ENCODE data around the gene RBM15B. TPM values are rescaled to one million over a fixed set of nuclear protein-coding genes. Genes with fewer than 3 reads are reported as not detected.

RBM15B gene
- total and polyA plus RNA-seq, 9 of the 15 experiments (the other 6 are each of a cell fraction or from before 2014, with no cell fraction given), result 1.8 to 21.0 (median 10.5) TPM

- TF ChIP-seq CEBPG (CRISPR knock-in tag; IDR thresholded peaks at IDR 0.05) (peak; percentile 75), CEBPG (tag; conservative IDR thresholded peaks at IDR 0.05 in 1 of 2, IDR thresholded peaks at IDR 0.05 in 1 of 2) (peak; percentile 63 to 84), ZNF316 (IDR thresholded peaks at IDR 0.05) (peak; percentile 32; the same call in 1 of the 2 replicates), HMBOX1 (IDR thresholded peaks at IDR 0.05) (peak; percentile 63), TFAP4 (CRISPR knock-in tag; IDR thresholded peaks at IDR 0.05; ENCODE audit: borderline replicate concordance) (peak; percentile 38; the same call in 1 of the 2 replicates), CBFA2T3 (IDR thresholded peaks at IDR 0.05) (peak; percentile 45)
These were observed 3.8 kb upstream of the RBM15B start (continued) for GRCh38 chr3:51387281-51387680.

DNA sequence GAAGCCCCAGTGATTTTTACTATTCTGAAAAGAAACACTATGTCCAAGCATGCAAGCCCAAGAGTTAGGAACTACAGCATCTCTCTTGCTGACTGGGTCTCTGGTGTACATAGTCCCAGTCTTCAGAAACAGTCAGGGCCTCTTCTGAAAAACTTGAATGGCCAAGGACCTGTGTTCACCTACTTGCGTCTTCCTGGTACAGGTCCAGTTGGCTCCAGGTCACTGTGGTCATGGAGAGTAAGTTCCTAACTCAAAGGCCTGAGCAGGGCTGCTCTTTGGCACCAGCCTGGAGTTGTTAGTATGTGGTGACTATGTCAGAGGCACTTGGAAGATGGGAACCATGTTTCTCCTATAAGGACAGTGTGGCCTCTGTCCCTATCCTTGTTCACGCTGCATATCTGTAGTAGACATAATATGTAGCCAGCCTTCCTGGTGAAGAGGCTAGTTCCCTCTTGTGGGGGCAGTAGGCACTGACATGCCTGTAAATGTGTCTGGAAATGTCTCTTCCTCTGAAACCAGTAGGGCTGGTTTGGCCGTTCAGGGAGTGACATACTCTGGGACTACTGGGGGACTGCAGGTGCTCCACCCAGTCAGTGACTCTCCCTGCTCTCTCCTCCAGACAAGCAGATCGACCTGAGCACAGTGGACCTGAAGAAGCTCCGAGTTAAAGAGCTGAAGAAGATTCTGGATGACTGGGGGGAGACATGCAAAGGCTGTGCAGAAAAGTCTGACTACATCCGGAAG is 2.6 kb upstream of the RBM15B start:
- Histone ChIP-seq H3K9me1 (ENCODE audit: control insufficient read depth, insufficient read depth, low read length) (peaks cover 20% of the 10 kb centered on the region), H3K4me1 (replicated peaks in 1 of 2; ENCODE audit: control insufficient read depth in 2 of 2, insufficient read depth in 2 of 2, low read length in 2 of 2) (peaks cover 32 to 34% of the 10 kb centered on the region in 2 experiments), H3K4me2 (ENCODE audit: insufficient read depth, low read length) (no peak overlapping the region), H4K20me1 (replicated peaks; ENCODE audit: control insufficient read depth, insufficient read depth, low read length) (peaks cover 19% of the 10 kb centered on the region; the same call in 1 of the 2 replicates), H3K4me3 (no peak overlapping the region), H3K79me2 (ENCODE audit: control insufficient read depth, insufficient read depth, low read length) (peaks cover 59% of the 10 kb centered on the region), H3K36me3 (ENCODE audit: control insufficient read depth, insufficient read depth, low read length) (peaks cover 51% of the 10 kb centered on the region), H3K27me3 (ENCODE audit: control insufficient read depth in 2 of 2, insufficient read depth in 2 of 2, low read length in 2 of 2) (no peaks in the 10 kb centered on the region), H2AFZ (ENCODE audit: low read depth, low read length) (no peak overlapping the region), H3K9ac (ENCODE audit: insufficient read depth in 1 of 2, low read depth in 2 of 2, low read length in 2 of 2) (peak overlapping the region in 1 of 2 experiments; percentile 7; a peak in 1 of 4 replicates), H3K9me3 (replicated peaks; ENCODE audit: control insufficient read depth, insufficient read depth, low read depth, low read length) (no peaks in the 10 kb centered on the region), H3K27ac (ENCODE audit: extremely low read depth, low read depth, low read length) (no peak overlapping the region)
- BruUV-seq (replicated peaks), result no TSS peak
- WGBS (ENCODE audit: insufficient coverage, low coverage, missing lambda C conversion rate), result 53% methylated on average over 3 of the region's 6 CpGs
- DNase-seq (ENCODE audit: extremely low read depth in 1 of 4, low spot score in 3 of 4) (no peak), ATAC-seq (no peak), FAIRE-seq (no peak)
- ChIA-PET CTCF (ENCODE audit: low intra/inter-chr PET ratio) (no interaction called here), POLR2A (interaction anchor here (1.6 kb wide), 1 partner anchor 8 kb away, joined by 4 read pairs; no protein-coding TSS in a partner anchor)
- in situ Hi-C loops (cut with MboI), result no loop called here
- intact Hi-C loops (cut with micrococcal nuclease), result loop anchor here (5.0 to 10.0 kb wide), 2 partner anchors 294 to 774 kb away; partner anchors contain the start of genes CISH and MAPKAPK3
- TF ChIP-seq, protein P1, sequence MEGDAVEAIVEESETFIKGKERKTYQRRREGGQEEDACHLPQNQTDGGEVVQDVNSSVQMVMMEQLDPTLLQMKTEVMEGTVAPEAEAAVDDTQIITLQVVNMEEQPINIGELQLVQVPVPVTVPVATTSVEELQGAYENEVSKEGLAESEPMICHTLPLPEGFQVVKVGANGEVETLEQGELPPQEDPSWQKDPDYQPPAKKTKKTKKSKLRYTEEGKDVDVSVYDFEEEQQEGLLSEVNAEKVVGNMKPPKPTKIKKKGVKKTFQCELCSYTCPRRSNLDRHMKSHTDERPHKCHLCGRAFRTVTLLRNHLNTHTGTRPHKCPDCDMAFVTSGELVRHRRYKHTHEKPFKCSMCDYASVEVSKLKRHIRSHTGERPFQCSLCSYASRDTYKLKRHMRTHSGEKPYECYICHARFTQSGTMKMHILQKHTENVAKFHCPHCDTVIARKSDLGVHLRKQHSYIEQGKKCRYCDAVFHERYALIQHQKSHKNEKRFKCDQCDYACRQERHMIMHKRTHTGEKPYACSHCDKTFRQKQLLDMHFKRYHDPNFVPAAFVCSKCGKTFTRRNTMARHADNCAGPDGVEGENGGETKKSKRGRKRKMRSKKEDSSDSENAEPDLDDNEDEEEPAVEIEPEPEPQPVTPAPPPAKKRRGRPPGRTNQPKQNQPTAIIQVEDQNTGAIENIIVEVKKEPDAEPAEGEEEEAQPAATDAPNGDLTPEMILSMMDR (IDR thresholded peaks at IDR 0.05 in 2 of 3, conservative IDR thresholded peaks at IDR 0.05 in 1 of 3; ENCODE audit: insufficient read depth in 2 of 3, low read depth in 1 of 3, low read length in 3 of 3), result peak in 2 of 3 experiments; percentile 21 to 28; a peak in 4 of 6 replicates
- no peak for TF ChIP-seq GTF2E2 (tag; IDR thresholded peaks at IDR 0.05)

Measured in K562 (cell line).